BE2C (cell line): ENCODE results near the gene SLC5A7. TPM values are rescaled to one million over a fixed set of nuclear protein-coding genes. Genes with fewer than 3 reads are reported as not detected.

Experiments
- DNase-seq: peaks from one replicate; pipeline ENCODE4 v3.0.0-alpha.2; 2020
- H3K27me3 ChIP-seq: fragments of 250-450 bp; sonication (Bioruptor Pico); 2 replicates; pipeline ENCODE4 v1.5.1; 2020; ENCODE audit warnings: mild to moderate bottlenecking
- H3K36me3 ChIP-seq: fragments of 250-450 bp; sonication (Bioruptor Pico); 2 replicates; pipeline ENCODE4 v1.5.1; 2020; ENCODE audit warnings: mild to moderate bottlenecking
- H3K4me1 ChIP-seq: fragments of 250-450 bp; sonication (Bioruptor Pico); 2 replicates; pipeline ENCODE4 v1.5.1; 2020
- H3K4me3 ChIP-seq: 2 replicates; pipeline ENCODE4 v1.5.1; 2011; ENCODE audit warnings: low read depth, low read length
- H3K9me3 ChIP-seq: fragments of 250-450 bp; sonication (Bioruptor Pico); 2 replicates; pipeline ENCODE4 v1.5.1; 2020
- CTCF ChIP-seq: IDR thresholded peaks from 2 replicates; pipeline ENCODE4 v1.5.1; 2012; ENCODE audit warnings: mild to moderate bottlenecking, low read depth, low read length
- polyA plus RNA-seq: library from polyadenylated mRNA; unstranded; fragments of >200 nt; gene quantifications from one replicate; pipeline ENCODE4 v1.2.1, GENCODE V29; 2012; ENCODE audit warnings: low read depth, missing spikeins; ENCODE audit not compliant: insufficient read length, insufficient read depth

Gene SLC5A7
- polyA plus RNA-seq, result not detected

DNA sequence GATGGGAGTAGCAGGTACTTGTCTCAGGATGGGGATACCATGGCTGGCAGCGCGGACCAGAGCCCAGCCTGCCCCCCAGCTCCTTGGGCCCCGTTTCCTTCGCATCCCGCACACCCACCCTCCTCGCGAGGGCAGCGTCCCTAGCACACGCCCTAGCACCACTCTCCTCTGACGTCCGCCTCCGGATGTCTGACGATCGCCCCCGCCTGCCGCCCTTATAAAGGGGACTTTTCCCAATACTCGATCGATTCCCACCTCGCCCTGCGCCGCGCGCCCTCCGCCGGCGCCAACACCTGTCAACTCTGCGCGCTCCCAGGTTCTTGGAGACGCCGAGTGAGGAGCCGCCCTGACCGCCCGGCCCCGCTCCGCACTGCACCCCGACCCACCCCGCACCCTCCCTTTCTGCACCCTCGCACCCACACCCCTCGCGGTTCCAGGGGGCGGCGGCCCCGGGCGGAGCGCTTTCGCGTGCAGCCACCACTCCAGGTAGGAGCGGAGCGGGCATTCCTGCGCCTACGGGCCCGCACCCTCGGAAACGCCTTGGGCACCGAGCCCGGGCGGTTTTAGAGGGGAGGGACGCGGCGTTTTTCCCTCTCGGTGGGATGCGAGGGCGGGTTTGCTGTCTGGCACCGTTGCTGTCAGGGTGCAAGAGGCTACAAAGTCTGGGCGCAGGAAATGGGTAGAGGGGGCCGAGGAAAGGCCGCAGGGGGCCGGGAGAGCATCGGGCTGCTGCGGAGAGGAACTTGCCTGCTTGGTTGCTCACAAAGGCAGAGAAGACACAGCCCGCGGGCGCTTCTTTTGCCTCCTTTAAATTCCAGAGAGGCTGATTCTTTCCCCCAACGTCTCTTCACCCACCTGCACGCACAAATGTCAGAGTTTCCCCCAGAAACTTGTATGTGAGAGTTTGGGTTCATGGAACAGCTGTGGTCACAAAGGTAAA lies at the start of gene SLC5A7:
Gene SLC5A7 (plus strand): TSS at position 247 of the 940 bp plus-strand sequence. CDS start 1,632 bp downstream, outside the sequence.
- DNase-seq, result no peak
- Histone ChIP-seq H3K9me3 (no peaks in the 10 kb centered on the region), H3K4me1 (no peaks in the 10 kb centered on the region), H3K4me3 (no peak within 1 kb of the TSS), H3K36me3 (no peaks in the 10 kb centered on the region), H3K27me3 (no peaks in the 10 kb centered on the region)
- TF ChIP-seq CTCF, result no peak

DNA sequence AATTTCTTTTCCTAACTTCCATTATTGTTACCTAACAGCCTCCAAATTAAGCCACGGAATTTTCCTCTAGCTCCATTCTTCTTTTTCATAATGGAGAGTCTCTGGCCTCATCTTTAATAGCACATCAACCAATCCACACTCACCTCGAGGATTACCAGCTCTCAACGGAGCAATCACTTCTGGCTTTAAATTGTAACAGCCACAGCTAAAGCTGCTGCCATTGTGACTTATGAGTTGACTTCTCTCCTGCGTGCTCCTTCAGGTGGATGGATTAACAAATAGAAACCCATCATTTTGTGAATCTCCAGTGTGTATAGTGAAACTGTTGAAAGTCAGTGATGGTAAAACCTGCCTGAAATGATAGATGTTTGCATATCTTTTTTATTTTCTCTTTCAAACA lies 24.9 kb upstream of the SLC5A7 start:
- Histone ChIP-seq H3K4me1 (no peaks in the 10 kb centered on the region), H3K9me3 (no peaks in the 10 kb centered on the region), H3K36me3 (no peaks in the 10 kb centered on the region), H3K27me3 (no peaks in the 10 kb centered on the region), H3K4me3 (no peak overlapping the region)
- no peak for TF ChIP-seq CTCF
- no peak for DNase-seq

DNA sequence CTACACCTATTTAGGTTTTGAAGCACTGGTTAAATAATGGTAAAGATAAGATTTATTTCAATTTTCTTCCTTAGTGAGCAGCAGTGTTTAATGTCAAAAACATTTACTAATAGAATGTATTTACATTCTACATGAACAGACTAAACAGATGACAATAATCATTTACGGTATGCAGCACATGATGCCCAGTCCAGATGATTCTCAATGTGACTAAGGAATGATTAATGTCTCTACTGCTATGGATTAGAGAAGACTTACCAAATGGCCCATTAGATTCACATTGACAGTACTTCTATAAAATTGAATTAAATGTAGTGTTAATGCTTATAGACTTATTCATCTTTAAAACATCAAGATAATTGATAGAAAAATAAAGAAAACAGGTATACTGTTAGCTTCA lies 22.1 kb upstream of the SLC5A7 start:
- DNase-seq, result no peak
- Histone ChIP-seq H3K4me1 (no peaks in the 10 kb centered on the region), H3K36me3 (no peaks in the 10 kb centered on the region), H3K4me3 (no peak overlapping the region), H3K27me3 (no peaks in the 10 kb centered on the region), H3K9me3 (no peaks in the 10 kb centered on the region)
- TF ChIP-seq CTCF, result no peak

- no peak for DNase-seq
- Histone ChIP-seq H3K36me3 (no peaks in the 10 kb centered on the region), H3K27me3 (no peaks in the 10 kb centered on the region), H3K4me1 (no peaks in the 10 kb centered on the region), H3K4me3 (no peak overlapping the region), H3K9me3 (no peaks in the 10 kb centered on the region)
- TF ChIP-seq CTCF, result no peak
These were observed 1.6 kb upstream of the SLC5A7 start for GRCh38 chr2:107984707-107985106.

GRCh38 chr2:107988108-107988507 lies 1.8 kb downstream of the SLC5A7 start:
- Histone ChIP-seq H3K27me3 (no peaks in the 10 kb centered on the region), H3K4me3 (no peak overlapping the region), H3K36me3 (no peaks in the 10 kb centered on the region), H3K4me1 (no peaks in the 10 kb centered on the region), H3K9me3 (no peaks in the 10 kb centered on the region)
- no peak for TF ChIP-seq CTCF
- DNase-seq, result no peak

DNA sequence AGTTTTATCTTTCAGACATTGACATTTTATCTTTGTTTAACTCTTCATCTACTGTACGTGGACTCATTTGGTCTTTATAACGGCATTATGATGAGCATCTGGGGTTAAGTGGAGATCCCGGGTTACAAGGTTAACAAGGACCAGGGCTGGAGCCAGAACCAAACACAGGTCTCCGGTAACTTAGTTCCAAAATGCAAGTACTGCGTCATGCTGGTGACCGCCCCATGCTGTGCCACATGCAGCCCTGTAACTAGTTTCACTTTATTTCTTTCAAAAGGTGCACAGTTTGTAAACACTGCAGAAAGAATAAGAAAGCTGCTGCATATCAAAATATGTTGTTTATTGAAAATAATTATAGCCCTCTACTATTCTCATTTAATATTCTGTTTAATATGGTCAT lies 3.1 kb downstream of the SLC5A7 start:
- no peak overlapping the region for H3K4me3 ChIP-seq
- H3K36me3 ChIP-seq, result no peaks in the 10 kb centered on the region
- H3K4me1 ChIP-seq, result no peaks in the 10 kb centered on the region
- H3K27me3 ChIP-seq, result no peaks in the 10 kb centered on the region
- no peak for DNase-seq
- no peaks in the 10 kb centered on the region for H3K9me3 ChIP-seq
- TF ChIP-seq CTCF, result no peak
